ENCODE data around the gene B3GALNT2.
"Not testable (repeated sequence)": the region's sequence is repeated elsewhere in the genome, so short reads cannot be mapped to it uniquely, and the experiment has no call there.

Gene B3GALNT2

GRCh38 chr1:235504122-235504493, at the start of gene B3GALNT2:
B3GALNT2 (minus strand) TSS chr1:235504452; CDS start chr1:235504252, 200 bp downstream.
- Mint-ChIP-seq H3K36me3 (no peaks in the 10 kb centered on the region), H3K27me3 (no peaks in the 10 kb centered on the region), H3K27ac (peak within 1 kb of the TSS; percentile 95), H3K4me3 (peak within 1 kb of the TSS; percentile 98), H3K9me3 (no peaks in the 10 kb centered on the region), H3K4me1 (peaks cover 15% of the 10 kb centered on the region)
- DNase-seq (ENCODE audit: low spot score in 2 of 2) (no peak), ATAC-seq (ENCODE audit: low read depth) (peak; percentile 56)

GRCh38 chr1:235553112-235553551, 48.9 kb upstream of the B3GALNT2 start:
- ATAC-seq (ENCODE audit: low read depth) (no peak), DNase-seq (ENCODE audit: low spot score in 2 of 2) (no peak)
- Mint-ChIP-seq H3K36me3 (peaks cover 1% of the 10 kb centered on the region), H3K27me3 (no peaks in the 10 kb centered on the region), H3K4me1 (no peaks in the 10 kb centered on the region), H3K4me3 (no peak overlapping the region), H3K9me3 (no peaks in the 10 kb centered on the region), H3K27ac (no peak overlapping the region)

GRCh38 chr1:235552146-235552716, 48.0 kb upstream of the B3GALNT2 start:
- Mint-ChIP-seq H3K4me1 (no peaks in the 10 kb centered on the region), H3K27ac (no peak overlapping the region), H3K27me3 (no peaks in the 10 kb centered on the region), H3K4me3 (no peak overlapping the region), H3K9me3 (no peaks in the 10 kb centered on the region), H3K36me3 (peaks cover 1% of the 10 kb centered on the region)
- DNase-seq (ENCODE audit: low spot score in 2 of 2) (no peak), ATAC-seq (ENCODE audit: low read depth) (no peak)

- Mint-ChIP-seq H3K9me3 (no peaks in the 10 kb centered on the region), H3K27ac (no peak overlapping the region), H3K4me3 (no peak overlapping the region)
These were observed 45.3 kb upstream of the B3GALNT2 start for GRCh38 chr1:235549351-235550139.

GRCh38 chr1:235546369-235547155, 42.3 kb upstream of the B3GALNT2 start:
- H3K4me3 Mint-ChIP-seq; DNase-seq (ENCODE audit: low spot score in 2 of 2); H3K36me3 Mint-ChIP-seq; H3K27me3 Mint-ChIP-seq; H3K4me1 Mint-ChIP-seq; H3K27ac Mint-ChIP-seq; H3K9me3 Mint-ChIP-seq: not testable (repeated sequence)
- ATAC-seq (ENCODE audit: low read depth): peak; percentile 62

More at GRCh38 chr1:235549351-235550139, 45.3 kb upstream of the B3GALNT2 start:
- Mint-ChIP-seq H3K36me3 (no peaks in the 10 kb centered on the region), H3K4me1 (no peaks in the 10 kb centered on the region), H3K27me3 (peaks cover 6% of the 10 kb centered on the region)
- ATAC-seq (ENCODE audit: low read depth) (no peak), DNase-seq (ENCODE audit: low spot score in 2 of 2) (no peak)

GRCh38 chr1:235545292-235545930, 41.2 kb upstream of the B3GALNT2 start:
- ATAC-seq (ENCODE audit: low read depth) (no peak), DNase-seq (ENCODE audit: low spot score in 2 of 2) (no peak)
- no peak overlapping the region for H3K27ac Mint-ChIP-seq
- H3K36me3 Mint-ChIP-seq: no peaks in the 10 kb centered on the region
- H3K4me3 Mint-ChIP-seq: no peak overlapping the region
- H3K4me1 Mint-ChIP-seq: no peaks in the 10 kb centered on the region
- H3K9me3 Mint-ChIP-seq: no peaks in the 10 kb centered on the region
- peaks cover 7% of the 10 kb centered on the region for H3K27me3 Mint-ChIP-seq

- not testable (repeated sequence) for DNase-seq (ENCODE audit: low spot score in 2 of 2); ATAC-seq (ENCODE audit: low read depth); H3K36me3 Mint-ChIP-seq; H3K27ac Mint-ChIP-seq; H3K4me3 Mint-ChIP-seq; H3K9me3 Mint-ChIP-seq; H3K4me1 Mint-ChIP-seq; H3K27me3 Mint-ChIP-seq
These were observed 38.6 kb upstream of the B3GALNT2 start for GRCh38 chr1:235542845-235543244.

- no peak for DNase-seq (ENCODE audit: low spot score in 2 of 2)
- Mint-ChIP-seq H3K27ac (no peak overlapping the region), H3K4me3 (no peak overlapping the region), H3K4me1 (no peaks in the 10 kb centered on the region), H3K36me3 (no peaks in the 10 kb centered on the region), H3K27me3 (peaks cover 6% of the 10 kb centered on the region), H3K9me3 (peaks cover 1% of the 10 kb centered on the region)
- ATAC-seq (ENCODE audit: low read depth): no peak
These were observed 29.4 kb upstream of the B3GALNT2 start for GRCh38 chr1:235533476-235534168.

- Mint-ChIP-seq H3K9me3 (peaks cover 1% of the 10 kb centered on the region), H3K4me3 (no peak overlapping the region), H3K36me3 (no peaks in the 10 kb centered on the region), H3K27me3 (peaks cover 6% of the 10 kb centered on the region), H3K27ac (no peak overlapping the region), H3K4me1 (no peaks in the 10 kb centered on the region)
- DNase-seq (ENCODE audit: low spot score in 2 of 2) (no peak), ATAC-seq (ENCODE audit: low read depth) (no peak)
These were observed 28.1 kb upstream of the B3GALNT2 start for GRCh38 chr1:235532360-235532759.

GRCh38 chr1:235527196-235527814, 23.1 kb upstream of the B3GALNT2 start:
- no peak for ATAC-seq (ENCODE audit: low read depth)
- H3K27ac Mint-ChIP-seq: no peak overlapping the region
- no peaks in the 10 kb centered on the region for H3K36me3 Mint-ChIP-seq
- no peaks in the 10 kb centered on the region for H3K4me1 Mint-ChIP-seq
- no peak overlapping the region for H3K4me3 Mint-ChIP-seq
- H3K9me3 Mint-ChIP-seq: no peaks in the 10 kb centered on the region
- peaks cover 5% of the 10 kb centered on the region for H3K27me3 Mint-ChIP-seq
- no peak for DNase-seq (ENCODE audit: low spot score in 2 of 2)

- Mint-ChIP-seq H3K4me1 (no peaks in the 10 kb centered on the region), H3K4me3 (no peak overlapping the region), H3K36me3 (no peaks in the 10 kb centered on the region), H3K27me3 (peaks cover 5% of the 10 kb centered on the region), H3K9me3 (no peaks in the 10 kb centered on the region), H3K27ac (no peak overlapping the region)
- no peak for ATAC-seq (ENCODE audit: low read depth)
- no peak for DNase-seq (ENCODE audit: low spot score in 2 of 2)
These were observed 21.1 kb upstream of the B3GALNT2 start for GRCh38 chr1:235525314-235525713.

- Mint-ChIP-seq H3K4me1 (no peaks in the 10 kb centered on the region), H3K9me3 (no peaks in the 10 kb centered on the region), H3K27ac (no peak overlapping the region), H3K27me3 (peaks cover 8% of the 10 kb centered on the region), H3K36me3 (no peaks in the 10 kb centered on the region), H3K4me3 (no peak overlapping the region)
- ATAC-seq (ENCODE audit: low read depth) (no peak), DNase-seq (ENCODE audit: low spot score in 2 of 2) (no peak)
These were observed 12.7 kb upstream of the B3GALNT2 start for GRCh38 chr1:235516862-235517446.
